Measurements from ENCODE around the gene FHIT. TPM values are rescaled to one million over a fixed set of nuclear protein-coding genes. Genes with fewer than 3 reads are reported as not detected.

The FHIT gene
- total RNA-seq, 4 donors from 2014 or later: 5.0 to 15.3 (median 8.3) TPM

- intact Hi-C loops (cut with DNase I; ENCODE audit: low total_unique reads): no loop called here
- WGBS, 2 donors: 27 to 41% methylated on average over 4 of the region's 4 CpGs
- no peak for TF ChIP-seq POLR2A (IDR thresholded peaks at IDR 0.05)
- no peak for TF ChIP-seq CTCF (IDR thresholded peaks at IDR 0.05)
- no peak overlapping the region for H3K4me3 ChIP-seq (ENCODE audit: low read depth, poor library complexity, severe bottlenecking)
- DNase-seq (ENCODE audit: low spot score in 2 of 2): no peak
These were observed 1194.8 kb downstream of the FHIT start for GRCh38 chr3:60056404-60056803.

- intact Hi-C loops (cut with DNase I; ENCODE audit: low total_unique reads): no loop called here
- no peak overlapping the region for H3K4me3 ChIP-seq (ENCODE audit: low read depth, poor library complexity, severe bottlenecking)
- TF ChIP-seq POLR2A (IDR thresholded peaks at IDR 0.05): no peak
- TF ChIP-seq CTCF (IDR thresholded peaks at IDR 0.05): no peak
- DNase-seq (ENCODE audit: low spot score in 2 of 2): no peak
- WGBS, 2 donors: 52 to 65% methylated on average over 5 to 6 of the region's 6 CpGs
These were observed 1195.5 kb downstream of the FHIT start for GRCh38 chr3:60055765-60056164.

GRCh38 chr3:60053526-60054265 is 1197.6 kb downstream of the FHIT start:
- TF ChIP-seq CTCF (IDR thresholded peaks at IDR 0.05): no peak
- no peak for TF ChIP-seq POLR2A (IDR thresholded peaks at IDR 0.05)
- H3K4me3 ChIP-seq (ENCODE audit: low read depth, poor library complexity, severe bottlenecking): no peak overlapping the region
- no peak for DNase-seq (ENCODE audit: low spot score in 2 of 2)
- intact Hi-C loops (cut with DNase I; ENCODE audit: low total_unique reads): no loop called here
- 77 to 79% methylated on average over 3 of the region's 3 CpGs for WGBS, 2 donors

GRCh38 chr3:60048447-60048848 is 1202.8 kb downstream of the FHIT start:
- H3K4me3 ChIP-seq (ENCODE audit: low read depth, poor library complexity, severe bottlenecking): no peak overlapping the region
- intact Hi-C loops (cut with DNase I; ENCODE audit: low total_unique reads): no loop called here
- DNase-seq (ENCODE audit: low spot score in 2 of 2): no peak
- TF ChIP-seq CTCF (IDR thresholded peaks at IDR 0.05) (no peak), POLR2A (IDR thresholded peaks at IDR 0.05) (no peak)
- WGBS, 2 donors: 81 to 87% methylated on average over 12 of the region's 12 CpGs

- TF ChIP-seq CTCF (IDR thresholded peaks at IDR 0.05) (no peak), POLR2A (IDR thresholded peaks at IDR 0.05) (no peak)
- intact Hi-C loops (cut with DNase I; ENCODE audit: low total_unique reads): no loop called here
- 90 to 92% methylated on average over 9 of the region's 9 CpGs for WGBS, 2 donors
- DNase-seq (ENCODE audit: low spot score in 2 of 2): no peak
- H3K4me3 ChIP-seq (ENCODE audit: low read depth, poor library complexity, severe bottlenecking): no peak overlapping the region
These were observed 1203.6 kb downstream of the FHIT start for GRCh38 chr3:60047426-60048200.
